PC-3 (cell line): ENCODE results near the gene GALNT13.

Experiments
- EZH2 ChIP-seq: fragments of 300-600 bp; sonication (generic); IDR thresholded peaks from one replicate; pipeline ENCODE4 v1.6.1; 2017; ENCODE audit warnings: antibody characterized with exemption, mild to moderate bottlenecking, low read length; ENCODE audit not compliant: unreplicated experiment
- TF ChIP-seq, protein P1 (sequence below): fragments of 300-600 bp; sonication (generic); conservative IDR thresholded peaks from 2 replicates; pipeline ENCODE4 v1.5.1; 2017; ENCODE audit warnings: antibody characterized with exemption, low read depth, mild to moderate bottlenecking, low read length

- TF ChIP-seq EZH2: no peak
- TF ChIP-seq, protein P1, sequence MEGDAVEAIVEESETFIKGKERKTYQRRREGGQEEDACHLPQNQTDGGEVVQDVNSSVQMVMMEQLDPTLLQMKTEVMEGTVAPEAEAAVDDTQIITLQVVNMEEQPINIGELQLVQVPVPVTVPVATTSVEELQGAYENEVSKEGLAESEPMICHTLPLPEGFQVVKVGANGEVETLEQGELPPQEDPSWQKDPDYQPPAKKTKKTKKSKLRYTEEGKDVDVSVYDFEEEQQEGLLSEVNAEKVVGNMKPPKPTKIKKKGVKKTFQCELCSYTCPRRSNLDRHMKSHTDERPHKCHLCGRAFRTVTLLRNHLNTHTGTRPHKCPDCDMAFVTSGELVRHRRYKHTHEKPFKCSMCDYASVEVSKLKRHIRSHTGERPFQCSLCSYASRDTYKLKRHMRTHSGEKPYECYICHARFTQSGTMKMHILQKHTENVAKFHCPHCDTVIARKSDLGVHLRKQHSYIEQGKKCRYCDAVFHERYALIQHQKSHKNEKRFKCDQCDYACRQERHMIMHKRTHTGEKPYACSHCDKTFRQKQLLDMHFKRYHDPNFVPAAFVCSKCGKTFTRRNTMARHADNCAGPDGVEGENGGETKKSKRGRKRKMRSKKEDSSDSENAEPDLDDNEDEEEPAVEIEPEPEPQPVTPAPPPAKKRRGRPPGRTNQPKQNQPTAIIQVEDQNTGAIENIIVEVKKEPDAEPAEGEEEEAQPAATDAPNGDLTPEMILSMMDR: no peak
Observed at GRCh38 chr2:154466226-154466625, 594.5 kb downstream of the GALNT13 start.
